Naive thymus-derived CD4-positive, alpha-beta T cell (primary cell): ENCODE data around the gene FCGR1A. TPM values are rescaled to one million over a fixed set of nuclear protein-coding genes. Genes with fewer than 3 reads are reported as not detected.
"Not testable (repeated sequence)": the region's sequence is repeated elsewhere in the genome, so short reads cannot be mapped to it uniquely, and the experiment has no call there.

Experiments used
- ATAC-seq: fragments of 150-1000 bp; cut with Tn5 transposase; 2 replicates; pipeline ENCODE4 v1.10.0; 2021; ENCODE audit warnings: mild to moderate bottlenecking, moderate library complexity
- CTCF ChIA-PET: fragments of 350-600 bp; sonication (Branson Sonifier 250); formaldehyde crosslinking; loops from one replicate; lab custom pipeline; 2021; ENCODE audit warnings: antibody characterized with exemption; lab: Charles Lee
- POLR2A ChIA-PET: fragments of 350-600 bp; sonication (Branson Sonifier 250); formaldehyde crosslinking; loops from one replicate; lab custom pipeline; 2021; ENCODE audit warnings: antibody characterized with exemption, inconsistent platforms; lab: Charles Lee
- DNase-seq, 9 donors: peaks; one replicate each; pipeline versions ENCODE4 v3.0.0 to v3.0.0-alpha.2; 2020 to 2022; ENCODE audit warnings: mixed read lengths in 1 of 9
- H3K27ac ChIP-seq: one replicate; pipeline ENCODE4 v1.7.0; 2013; ENCODE audit warnings: mild to moderate bottlenecking, low read depth, low read length, moderate library complexity
- H3K27me3 ChIP-seq, 2 donors: one replicate each; pipeline ENCODE4 v1.7.0; 2013; ENCODE audit warnings: low read length in 2 of 2, mild to moderate bottlenecking in 2 of 2, moderate library complexity in 2 of 2; ENCODE audit not compliant: control insufficient read depth in 2 of 2, insufficient read depth in 2 of 2
- H3K36me3 ChIP-seq, 3 experiments: 1 replicate in 2 of 3; 2 replicates in 1 of 3; pipeline ENCODE4 v1.7.0; 2013; ENCODE audit warnings: low read length in 3 of 3, mild to moderate bottlenecking in 3 of 3, moderate library complexity in 1 of 3; ENCODE audit not compliant: insufficient read depth in 3 of 3, control insufficient read depth in 2 of 3
- H3K4me1 ChIP-seq, 2 donors: one replicate each; pipeline ENCODE4 v1.7.0; 2013; ENCODE audit warnings: low read length in 2 of 2, mild to moderate bottlenecking in 2 of 2, moderate library complexity in 1 of 2; ENCODE audit not compliant: control insufficient read depth in 2 of 2, insufficient read depth in 2 of 2
- H3K4me3 ChIP-seq: 2 replicates; pipeline ENCODE4 v1.7.0; 2013; ENCODE audit warnings: mild to moderate bottlenecking, low read length
- H3K9me3 ChIP-seq, 3 experiments: 1 replicate in 2 of 3; 2 replicates in 1 of 3; pipeline ENCODE4 v1.7.0; 2013; ENCODE audit warnings: low read length in 3 of 3; ENCODE audit not compliant: control insufficient read depth in 2 of 3
- H3K27ac Mint-ChIP-seq, 9 donors: one replicate each; pipeline ENCODE4 v1.8.0; 2020 to 2022; ENCODE audit warnings: mixed read lengths in 9 of 9, mild to moderate bottlenecking in 8 of 9, moderate library complexity in 5 of 9, inconsistent platforms in 2 of 9
- H3K27me3 Mint-ChIP-seq, 5 donors: one replicate each; pipeline ENCODE4 v1.8.0; 2021 to 2022; ENCODE audit warnings: mixed read lengths in 5 of 5, mild to moderate bottlenecking in 1 of 5
- H3K36me3 Mint-ChIP-seq, 5 donors: one replicate each; pipeline ENCODE4 v1.8.0; 2020 to 2022; ENCODE audit warnings: mixed read lengths in 5 of 5, mild to moderate bottlenecking in 3 of 5, inconsistent platforms in 1 of 5
- H3K4me1 Mint-ChIP-seq, 7 donors: one replicate each; pipeline ENCODE4 v1.8.0; 2020 to 2022; ENCODE audit warnings: mixed read lengths in 7 of 7, mild to moderate bottlenecking in 3 of 7, inconsistent platforms in 1 of 7
- H3K4me3 Mint-ChIP-seq, 10 donors: one replicate each; pipeline ENCODE4 v1.8.0; 2020 to 2022; ENCODE audit warnings: mild to moderate bottlenecking in 10 of 10, mixed read lengths in 10 of 10, moderate library complexity in 6 of 10, inconsistent platforms in 2 of 10
- H3K9me3 Mint-ChIP-seq, 11 donors: one replicate each; pipeline ENCODE4 v1.8.0; 2020 to 2022; ENCODE audit warnings: mixed read lengths in 11 of 11, mild to moderate bottlenecking in 4 of 11, inconsistent platforms in 1 of 11, moderate library complexity in 1 of 11
- intact Hi-C, 2 donors: fragments of 100-400 bp; cut with micrococcal nuclease; formaldehyde crosslinking; loops; one replicate each; pipeline ENCODE4 v1.15.1; 2023
- polyA plus RNA-seq, 2 donors: library from polyadenylated mRNA; unstranded; fragments of 300-500 nt; fragmentation: Illumina TruSeq; gene quantifications; one replicate each; pipeline ENCODE4 v1.2.3, GENCODE V29; 2021
- total RNA-seq, 6 experiments: library from RNA in 5 of 6; stranded (reverse) in 5 of 6; gene quantifications; 1 replicate in 5 of 6; 2 replicates in 1 of 6; pipeline ENCODE4 v1.2.3 and lab custom pipeline; 2021 to 2026

Gene FCGR1A
- total and polyA plus RNA-seq, 7 experiments from 2014 or later: 0.21 to 14.4 (median 0.59) TPM; not detected in 4

DNA sequence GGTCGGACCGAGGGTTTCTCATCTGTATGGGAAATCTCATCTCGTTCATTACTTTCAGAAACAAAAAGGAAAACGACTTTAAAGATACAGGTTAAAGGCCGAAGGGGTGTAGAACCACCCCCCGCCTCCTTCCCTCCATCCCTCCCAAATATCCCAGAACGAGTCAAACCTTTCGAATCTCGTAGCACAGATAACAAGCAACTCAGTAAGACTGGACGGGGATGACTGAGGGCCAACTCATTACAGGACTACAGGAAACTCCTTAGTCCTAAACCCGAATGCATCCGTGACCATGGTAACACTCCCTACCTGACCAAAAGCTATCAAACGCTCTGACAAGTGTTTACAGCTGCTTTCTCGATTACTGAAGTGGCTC lies 29.0 kb downstream of the FCGR1A start:
- Mint-ChIP-seq H3K4me1 (peaks cover 0 to 19% (median 11%) of the 10 kb centered on the region in 7 donors), H3K27ac (peak overlapping the region; percentile 54 to 98 (median 94)), H3K4me3 (peak overlapping the region; percentile 77 to 99 (median 97))
- H3K4me3 ChIP-seq: peak overlapping the region; percentile 56
- H3K36me3 Mint-ChIP-seq, H3K27me3 ChIP-seq, H3K4me1 ChIP-seq, intact Hi-C loops, H3K27me3 Mint-ChIP-seq, H3K9me3 ChIP-seq, H3K36me3 ChIP-seq, H3K9me3 Mint-ChIP-seq, CTCF ChIA-PET: not testable (repeated sequence)
- DNase-seq (peak in 3 of 9 donors; percentile 5 to 12 (median 9)), ATAC-seq (peak; percentile 1)
- POLR2A ChIA-PET: interaction anchor here (0.9 to 1.8 kb wide), 4 partner anchors 32 to 76 kb away, joined by 3 to 30 read pairs (median 5); a partner anchor contains a TSS
- peak overlapping the region; percentile 67 for H3K27ac ChIP-seq

DNA sequence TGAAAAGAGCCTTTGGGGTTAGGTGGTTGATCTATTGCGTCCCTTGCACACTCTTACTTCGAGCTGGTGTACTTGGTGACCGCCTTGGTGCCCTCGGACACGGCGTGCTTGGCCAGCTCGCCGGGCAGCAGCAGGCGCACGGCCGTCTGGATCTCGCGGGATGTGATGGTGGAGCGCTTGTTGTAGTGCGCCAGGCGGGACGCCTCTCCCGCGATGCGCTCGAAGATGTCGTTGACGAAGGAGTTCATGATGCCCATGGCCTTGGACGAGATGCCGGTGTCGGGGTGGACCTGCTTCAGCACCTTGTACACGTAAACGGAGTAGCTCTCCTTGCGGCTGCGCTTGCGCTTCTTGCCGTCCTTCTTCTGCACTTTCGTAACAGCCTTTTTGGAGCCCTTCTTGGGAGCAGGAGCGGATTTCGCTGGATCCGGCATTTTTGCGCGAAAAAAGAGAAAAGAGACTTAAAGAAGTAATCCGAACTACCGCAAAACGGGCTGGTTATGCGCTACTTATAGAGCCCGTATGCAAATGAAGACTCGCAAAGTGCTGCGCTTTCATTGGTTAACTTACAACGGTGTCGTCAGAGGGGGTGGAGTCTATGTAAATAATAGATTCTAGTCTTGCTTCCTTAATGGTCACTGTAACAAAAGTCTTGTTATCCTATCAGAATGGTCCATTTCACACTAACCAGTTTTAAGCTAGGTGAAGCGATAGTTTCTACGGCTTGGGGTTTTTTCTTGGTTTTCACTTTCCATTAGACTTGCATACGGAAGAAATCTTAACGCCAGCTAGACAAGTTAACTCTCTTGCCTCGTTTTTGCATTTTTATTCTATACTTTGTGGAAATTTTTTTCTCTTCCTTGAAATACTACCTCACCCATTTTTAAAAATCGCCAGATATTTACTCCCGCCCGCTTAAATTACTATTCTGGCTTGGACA lies 29.7 kb downstream of the FCGR1A start:
- intact Hi-C loops, H3K27me3 ChIP-seq, H3K27me3 Mint-ChIP-seq, H3K9me3 Mint-ChIP-seq, H3K4me1 ChIP-seq, H3K36me3 Mint-ChIP-seq, H3K9me3 ChIP-seq, CTCF ChIA-PET, H3K36me3 ChIP-seq: not testable (repeated sequence)
- ATAC-seq (peak; percentile 94), DNase-seq (peak; percentile 49 to 94 (median 90))
- Mint-ChIP-seq H3K27ac (peak overlapping the region; percentile 94 to 99 (median 97)), H3K4me3 (peak overlapping the region; percentile 89 to 99 (median 97)), H3K4me1 (peaks cover 0 to 19% (median 10%) of the 10 kb centered on the region in 7 donors)
- H3K4me3 ChIP-seq: peak overlapping the region; percentile 56
- POLR2A ChIA-PET: interaction anchor here (0.9 to 1.8 kb wide), 5 partner anchors 32 to 80 kb away, joined by 3 to 30 read pairs (median 6); a partner anchor contains a TSS
- H3K27ac ChIP-seq: peak overlapping the region; percentile 78

DNA sequence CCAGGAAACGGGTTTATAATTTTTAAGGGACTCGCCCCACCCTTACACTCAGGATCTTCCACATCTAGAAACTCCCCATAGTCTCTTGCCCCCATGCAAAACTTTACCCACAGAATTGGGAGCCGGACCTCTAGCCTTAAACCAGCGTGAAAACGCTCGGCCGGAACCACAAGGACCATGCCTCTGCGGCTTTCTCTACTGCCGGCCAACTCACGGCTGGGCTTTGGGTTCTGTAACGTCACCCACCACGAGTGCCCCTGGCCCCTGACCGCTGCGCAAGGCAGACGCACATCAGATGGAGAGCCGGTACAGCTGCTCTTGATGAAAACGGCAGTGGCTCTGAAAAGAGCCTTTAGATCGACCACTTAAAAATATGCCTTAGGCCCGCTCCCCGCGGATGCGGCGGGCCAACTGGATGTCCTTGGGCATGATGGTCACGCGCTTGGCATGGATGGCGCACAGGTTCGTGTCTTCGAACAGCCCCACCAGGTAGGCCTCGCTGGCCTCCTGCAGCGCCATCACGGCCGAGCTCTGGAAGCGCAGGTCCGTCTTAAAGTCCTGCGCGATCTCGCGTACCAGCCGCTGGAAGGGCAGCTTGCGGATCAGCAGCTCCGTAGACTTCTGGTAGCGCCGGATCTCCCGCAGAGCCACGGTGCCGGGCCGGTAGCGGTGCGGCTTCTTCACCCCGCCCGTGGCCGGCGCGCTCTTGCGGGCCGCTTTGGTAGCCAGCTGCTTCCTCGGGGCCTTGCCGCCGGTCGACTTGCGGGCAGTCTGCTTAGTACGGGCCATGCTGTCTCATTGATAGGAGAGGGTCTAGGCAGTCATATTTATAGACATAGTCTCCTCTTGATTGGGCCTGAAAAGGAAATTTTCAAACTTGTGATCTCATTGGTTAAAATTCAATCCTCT lies 30.7 kb downstream of the FCGR1A start:
- H3K27me3 ChIP-seq, H3K9me3 Mint-ChIP-seq, H3K36me3 Mint-ChIP-seq, H3K36me3 ChIP-seq, H3K4me1 ChIP-seq, H3K27me3 Mint-ChIP-seq, H3K9me3 ChIP-seq, CTCF ChIA-PET, intact Hi-C loops: not testable (repeated sequence)
- DNase-seq (peak; percentile 41 to 84 (median 72)), ATAC-seq (peak; percentile 57)
- Histone ChIP-seq H3K4me3 (peak overlapping the region; percentile 47), H3K27ac (peak overlapping the region; percentile 78)
- POLR2A ChIA-PET: interaction anchor here (0.7 to 1.8 kb wide), 5 partner anchors 31 to 80 kb away, joined by 3 to 30 read pairs (median 6); a partner anchor contains a TSS
- peaks cover 0 to 19% (median 9%) of the 10 kb centered on the region in 7 donors for H3K4me1 Mint-ChIP-seq
- peak overlapping the region; percentile 89 to 99 (median 97) for H3K4me3 Mint-ChIP-seq
- peak overlapping the region; percentile 36 to 99 (median 95) for H3K27ac Mint-ChIP-seq

DNA sequence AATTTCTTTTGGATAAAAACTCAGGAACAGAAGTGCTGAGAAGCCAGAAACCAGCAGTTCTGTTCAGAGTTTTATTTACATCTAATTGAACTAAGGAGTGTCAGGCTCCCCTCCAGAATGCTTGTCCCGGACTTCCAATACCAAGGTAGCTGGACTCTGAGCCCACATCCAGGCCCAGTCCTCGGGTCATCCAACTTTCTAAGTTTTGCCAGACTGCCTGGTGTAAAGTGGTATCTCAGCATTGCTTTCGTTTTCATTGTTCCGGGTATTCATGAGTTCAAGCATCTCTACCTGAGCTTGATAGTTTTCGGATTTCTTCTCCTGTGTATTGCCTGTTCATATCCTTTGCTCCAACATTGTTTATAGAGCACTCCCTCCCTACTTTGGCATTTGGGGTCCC lies 37.9 kb downstream of the FCGR1A start:
- H3K27me3 Mint-ChIP-seq, H3K27ac ChIP-seq, POLR2A ChIA-PET, H3K4me1 Mint-ChIP-seq, DNase-seq, H3K4me1 ChIP-seq, H3K9me3 ChIP-seq, CTCF ChIA-PET, H3K4me3 ChIP-seq, H3K27me3 ChIP-seq, ATAC-seq, intact Hi-C loops, H3K36me3 ChIP-seq, H3K36me3 Mint-ChIP-seq, H3K4me3 Mint-ChIP-seq, H3K27ac Mint-ChIP-seq, H3K9me3 Mint-ChIP-seq: not testable (repeated sequence)

DNA sequence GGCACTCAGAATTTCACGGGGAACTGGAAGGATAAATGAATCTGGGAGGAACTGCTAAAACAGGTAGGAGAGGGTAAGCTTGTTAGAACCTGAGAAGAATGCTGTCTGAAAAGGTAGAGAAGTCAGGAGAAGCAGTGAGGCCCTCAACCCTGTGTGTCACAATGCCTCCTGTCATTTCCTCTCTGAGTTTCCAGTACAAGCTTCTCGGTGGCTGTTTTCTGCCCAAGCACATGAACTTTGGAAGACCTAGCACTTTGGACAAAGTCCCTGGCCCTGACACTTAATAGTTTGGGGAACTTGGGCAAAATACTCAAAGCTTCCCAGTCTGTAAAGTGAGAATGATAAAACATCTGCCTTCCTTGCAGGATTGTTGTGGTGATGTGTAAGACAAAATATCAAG lies 44.1 kb downstream of the FCGR1A start:
- ATAC-seq: peak; percentile 27
- H3K4me1 ChIP-seq, H3K27ac Mint-ChIP-seq, H3K9me3 ChIP-seq, intact Hi-C loops, H3K4me3 Mint-ChIP-seq, CTCF ChIA-PET, H3K9me3 Mint-ChIP-seq, H3K27ac ChIP-seq, POLR2A ChIA-PET, H3K4me3 ChIP-seq, DNase-seq, H3K36me3 ChIP-seq, H3K27me3 Mint-ChIP-seq, H3K4me1 Mint-ChIP-seq, H3K36me3 Mint-ChIP-seq, H3K27me3 ChIP-seq: not testable (repeated sequence)

DNA sequence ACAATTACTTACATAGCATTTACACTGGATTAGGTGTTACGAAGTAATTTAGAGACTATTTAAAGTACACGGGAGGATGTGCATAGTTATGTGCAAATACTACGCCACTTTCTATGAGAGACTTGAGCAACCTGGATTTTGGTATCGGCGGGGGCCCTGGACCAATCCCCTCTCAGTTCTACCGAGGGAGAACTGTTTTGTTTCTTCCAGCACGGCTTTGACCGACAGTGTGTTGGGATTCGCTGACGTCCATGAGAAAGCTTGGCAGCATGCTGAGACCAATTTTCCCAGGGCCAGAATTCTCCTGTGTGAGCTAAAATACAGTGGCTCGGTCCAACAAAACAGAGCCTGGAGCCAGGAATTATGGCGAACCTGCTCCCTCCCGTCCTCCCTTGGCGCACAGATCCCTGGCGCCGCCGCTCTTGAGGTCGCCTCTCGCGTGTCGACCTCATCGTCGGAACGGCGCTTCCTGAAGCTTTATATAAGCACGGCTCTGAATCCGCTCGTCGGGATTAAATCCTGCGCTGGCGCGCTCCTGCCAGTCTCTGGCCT lies 49.3 kb downstream of the FCGR1A start:
- intact Hi-C loops, H3K36me3 ChIP-seq: not testable (repeated sequence)

More for the DNA sequence above, 49.3 kb downstream of the FCGR1A start:
- H3K4me3 Mint-ChIP-seq, H3K27me3 Mint-ChIP-seq, H3K4me1 Mint-ChIP-seq, POLR2A ChIA-PET, DNase-seq, H3K4me3 ChIP-seq, H3K4me1 ChIP-seq, CTCF ChIA-PET, ATAC-seq, H3K27me3 ChIP-seq, H3K27ac Mint-ChIP-seq, H3K9me3 Mint-ChIP-seq, H3K36me3 Mint-ChIP-seq, H3K9me3 ChIP-seq, H3K27ac ChIP-seq: not testable (repeated sequence)
